Neural crest cell (in vitro differentiated cells): Measurements from ENCODE around the gene HOXD9. TPM values are rescaled to one million over a fixed set of nuclear protein-coding genes. Genes with fewer than 3 reads are reported as not detected.

Experiments
- DNase-seq: peaks from one replicate; pipeline ENCODE4 v3.0.0; 2021; ENCODE audit warnings: low read depth, mixed read lengths, low spot score
- H3K27ac Mint-ChIP-seq: one replicate; pipeline ENCODE4 v1.8.0; 2021; ENCODE audit warnings: mild to moderate bottlenecking, mixed read lengths; ENCODE audit not compliant: unreplicated experiment
- H3K27me3 Mint-ChIP-seq: 2 replicates; pipeline ENCODE4 v1.8.0; 2021; ENCODE audit warnings: low read depth, mild to moderate bottlenecking, mixed read lengths
- H3K36me3 Mint-ChIP-seq: 2 replicates; pipeline ENCODE4 v1.8.0; 2021; ENCODE audit warnings: low read depth, mild to moderate bottlenecking, mixed read lengths
- H3K4me1 Mint-ChIP-seq: 2 replicates; pipeline ENCODE4 v1.8.0; 2021; ENCODE audit warnings: mixed read lengths
- H3K4me3 Mint-ChIP-seq: one replicate; pipeline ENCODE4 v1.8.0; 2021; ENCODE audit warnings: mild to moderate bottlenecking, mixed read lengths
- H3K9me3 Mint-ChIP-seq: 2 replicates; pipeline ENCODE4 v1.8.0; 2021; ENCODE audit warnings: mixed read lengths
- total RNA-seq: library from RNA; stranded (reverse); gene quantifications from 2 replicates; pipeline ENCODE4 v1.2.1, GENCODE V29; 2021
- TF ChIP-seq, protein P1 (sequence below): fragments of 200-600 bp; sonication (generic); conservative IDR thresholded peaks from 2 replicates; pipeline ENCODE4 v1.5.0; 2021; ENCODE audit warnings: antibody characterized with exemption, mild to moderate bottlenecking

Gene HOXD9
- total RNA-seq, 1 donor from 2014 or later: not detected

DNA sequence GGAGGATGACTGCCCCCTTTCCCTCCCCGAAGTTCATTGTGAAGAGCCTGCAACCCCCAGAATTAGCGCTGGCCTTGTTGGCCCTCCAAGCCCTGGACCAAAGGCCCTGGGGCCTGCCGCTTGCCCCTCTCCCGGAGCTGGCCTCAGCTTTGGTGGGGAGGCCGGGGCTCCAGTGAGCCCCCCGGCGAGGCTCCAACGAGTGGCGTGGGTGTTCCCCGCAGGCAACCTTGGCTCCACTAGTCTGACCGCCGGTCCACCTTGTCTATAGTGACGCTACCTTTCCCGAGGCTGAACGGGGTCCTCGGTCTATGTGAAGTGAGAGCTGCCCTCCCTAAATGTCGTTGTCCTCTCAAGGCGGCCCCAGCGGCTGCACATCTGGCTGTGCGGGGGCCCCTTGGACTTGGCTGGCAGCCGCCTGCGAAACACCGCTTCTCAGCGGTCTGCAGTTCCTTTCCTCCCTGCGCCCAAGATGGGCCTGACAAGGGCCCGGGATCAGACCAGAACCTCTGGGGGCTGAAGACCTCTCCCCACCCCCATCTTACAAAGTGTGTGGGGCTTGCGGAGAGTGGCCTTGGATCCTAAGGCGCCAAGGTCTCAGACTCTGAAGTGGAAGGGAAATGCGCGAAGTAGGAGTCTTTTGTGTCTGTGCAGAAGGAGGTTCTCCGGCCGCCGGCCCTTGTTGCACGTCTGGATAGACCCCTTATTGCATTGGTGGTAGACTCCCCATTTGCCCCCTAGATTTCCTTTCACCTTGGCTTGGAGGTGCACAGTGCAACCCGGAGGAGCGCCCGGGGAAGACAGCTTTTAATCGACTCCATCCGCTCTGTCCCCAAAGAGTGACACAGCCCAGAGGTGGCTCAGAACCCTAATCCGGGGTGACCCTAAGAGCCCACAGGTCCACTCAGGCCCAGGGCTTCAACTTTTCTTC lies 9.9 kb upstream of the HOXD9 start:
- H3K27ac Mint-ChIP-seq: no peak overlapping the region

DNA sequence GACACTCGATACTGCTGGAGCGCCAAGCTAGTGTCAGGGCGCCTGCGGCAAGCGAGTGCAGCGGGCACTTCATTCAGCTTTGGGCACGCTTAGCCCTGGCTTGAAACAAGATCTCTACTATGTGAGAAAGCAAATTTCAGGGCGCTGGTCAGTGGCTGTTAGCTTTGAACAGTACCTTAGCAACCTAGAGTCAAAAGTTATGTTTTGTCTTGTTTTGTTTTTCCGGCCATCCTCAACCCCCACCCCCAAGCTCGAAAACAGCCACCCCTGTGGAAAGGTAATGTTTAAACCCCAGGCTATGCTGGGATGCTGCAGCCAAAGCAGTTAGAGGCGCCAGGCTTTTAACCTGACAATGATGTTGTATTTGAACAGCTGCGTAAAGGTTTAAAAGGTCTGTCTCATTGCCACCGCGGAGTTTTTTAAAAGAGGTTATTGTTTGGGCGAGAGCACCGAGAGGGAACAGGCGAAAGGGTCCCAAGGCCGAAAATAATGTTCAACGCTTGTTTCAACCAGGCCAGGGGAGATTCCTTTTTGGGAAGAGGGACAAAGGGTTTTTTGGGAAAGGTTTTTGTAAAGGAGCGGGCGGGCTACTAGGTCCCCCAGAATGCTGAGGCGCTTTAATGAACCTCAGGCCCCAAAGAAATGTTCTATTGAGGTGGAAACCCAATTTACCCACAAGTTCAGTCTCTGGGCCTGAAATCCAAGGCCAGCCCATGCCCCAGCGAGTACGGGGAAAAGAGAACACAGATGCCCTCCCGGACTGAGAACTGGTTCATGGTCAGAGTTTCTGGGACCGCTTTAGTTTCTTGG lies 8.2 kb upstream of the HOXD9 start:
- peaks cover 10% of the 10 kb centered on the region for H3K36me3 Mint-ChIP-seq
- H3K27ac Mint-ChIP-seq: no peak overlapping the region
- no peak overlapping the region for H3K4me3 Mint-ChIP-seq
- no peak for DNase-seq
- H3K4me1 Mint-ChIP-seq: peaks cover 3% of the 10 kb centered on the region
- TF ChIP-seq, protein P1, sequence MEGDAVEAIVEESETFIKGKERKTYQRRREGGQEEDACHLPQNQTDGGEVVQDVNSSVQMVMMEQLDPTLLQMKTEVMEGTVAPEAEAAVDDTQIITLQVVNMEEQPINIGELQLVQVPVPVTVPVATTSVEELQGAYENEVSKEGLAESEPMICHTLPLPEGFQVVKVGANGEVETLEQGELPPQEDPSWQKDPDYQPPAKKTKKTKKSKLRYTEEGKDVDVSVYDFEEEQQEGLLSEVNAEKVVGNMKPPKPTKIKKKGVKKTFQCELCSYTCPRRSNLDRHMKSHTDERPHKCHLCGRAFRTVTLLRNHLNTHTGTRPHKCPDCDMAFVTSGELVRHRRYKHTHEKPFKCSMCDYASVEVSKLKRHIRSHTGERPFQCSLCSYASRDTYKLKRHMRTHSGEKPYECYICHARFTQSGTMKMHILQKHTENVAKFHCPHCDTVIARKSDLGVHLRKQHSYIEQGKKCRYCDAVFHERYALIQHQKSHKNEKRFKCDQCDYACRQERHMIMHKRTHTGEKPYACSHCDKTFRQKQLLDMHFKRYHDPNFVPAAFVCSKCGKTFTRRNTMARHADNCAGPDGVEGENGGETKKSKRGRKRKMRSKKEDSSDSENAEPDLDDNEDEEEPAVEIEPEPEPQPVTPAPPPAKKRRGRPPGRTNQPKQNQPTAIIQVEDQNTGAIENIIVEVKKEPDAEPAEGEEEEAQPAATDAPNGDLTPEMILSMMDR: no peak
- H3K27me3 Mint-ChIP-seq: peaks cover 99% of the 10 kb centered on the region
- peaks cover 7% of the 10 kb centered on the region for H3K9me3 Mint-ChIP-seq

More for the DNA sequence above, 9.9 kb upstream of the HOXD9 start:
- no peak overlapping the region for H3K4me3 Mint-ChIP-seq
- peaks cover 7% of the 10 kb centered on the region for H3K9me3 Mint-ChIP-seq
- H3K27me3 Mint-ChIP-seq: peaks cover 96% of the 10 kb centered on the region
- peaks cover 6% of the 10 kb centered on the region for H3K36me3 Mint-ChIP-seq
- H3K4me1 Mint-ChIP-seq: peaks cover 4% of the 10 kb centered on the region
- TF ChIP-seq, protein P1: no peak
- DNase-seq: no peak

DNA sequence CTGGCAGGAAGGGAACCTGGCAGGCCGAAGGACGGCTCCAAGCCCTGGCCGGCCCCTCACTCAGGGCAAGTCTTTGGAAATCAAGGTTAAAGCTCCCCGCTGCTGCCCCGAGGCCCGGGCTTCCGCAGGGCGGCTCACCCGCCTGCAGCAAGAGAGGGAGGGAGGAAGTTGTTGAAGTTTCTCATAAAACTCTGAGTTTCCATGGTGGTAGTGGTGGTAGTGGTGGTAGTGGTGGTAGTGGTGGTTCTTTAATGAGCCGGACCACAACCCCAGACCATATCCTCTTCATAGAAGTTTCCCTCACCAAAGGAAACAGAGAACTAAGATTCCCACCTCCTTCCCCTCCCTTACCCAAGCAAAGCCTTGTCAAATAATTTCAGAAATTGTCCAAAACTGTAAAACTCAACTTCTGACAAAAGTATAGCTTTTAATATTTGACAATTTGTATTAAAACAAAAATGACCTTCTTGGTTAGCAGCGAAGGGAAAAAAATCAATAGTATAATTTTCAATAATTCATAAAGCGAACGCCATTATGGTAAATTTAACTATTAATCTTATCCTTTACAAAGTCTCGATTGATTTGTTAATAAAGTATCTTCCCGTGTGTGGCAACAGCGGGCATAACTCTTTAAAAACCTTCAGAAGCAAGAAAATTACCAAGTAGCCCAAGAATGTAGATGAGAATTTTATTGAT lies 7.4 kb upstream of the HOXD9 start:
- H3K27ac Mint-ChIP-seq: no peak overlapping the region
- H3K27me3 Mint-ChIP-seq: peaks cover 99% of the 10 kb centered on the region
- no peak overlapping the region for H3K4me3 Mint-ChIP-seq
- TF ChIP-seq, protein P1: no peak
- H3K9me3 Mint-ChIP-seq: peaks cover 7% of the 10 kb centered on the region
- no peaks in the 10 kb centered on the region for H3K4me1 Mint-ChIP-seq
- no peak for DNase-seq
- H3K36me3 Mint-ChIP-seq: peaks cover 10% of the 10 kb centered on the region

DNA sequence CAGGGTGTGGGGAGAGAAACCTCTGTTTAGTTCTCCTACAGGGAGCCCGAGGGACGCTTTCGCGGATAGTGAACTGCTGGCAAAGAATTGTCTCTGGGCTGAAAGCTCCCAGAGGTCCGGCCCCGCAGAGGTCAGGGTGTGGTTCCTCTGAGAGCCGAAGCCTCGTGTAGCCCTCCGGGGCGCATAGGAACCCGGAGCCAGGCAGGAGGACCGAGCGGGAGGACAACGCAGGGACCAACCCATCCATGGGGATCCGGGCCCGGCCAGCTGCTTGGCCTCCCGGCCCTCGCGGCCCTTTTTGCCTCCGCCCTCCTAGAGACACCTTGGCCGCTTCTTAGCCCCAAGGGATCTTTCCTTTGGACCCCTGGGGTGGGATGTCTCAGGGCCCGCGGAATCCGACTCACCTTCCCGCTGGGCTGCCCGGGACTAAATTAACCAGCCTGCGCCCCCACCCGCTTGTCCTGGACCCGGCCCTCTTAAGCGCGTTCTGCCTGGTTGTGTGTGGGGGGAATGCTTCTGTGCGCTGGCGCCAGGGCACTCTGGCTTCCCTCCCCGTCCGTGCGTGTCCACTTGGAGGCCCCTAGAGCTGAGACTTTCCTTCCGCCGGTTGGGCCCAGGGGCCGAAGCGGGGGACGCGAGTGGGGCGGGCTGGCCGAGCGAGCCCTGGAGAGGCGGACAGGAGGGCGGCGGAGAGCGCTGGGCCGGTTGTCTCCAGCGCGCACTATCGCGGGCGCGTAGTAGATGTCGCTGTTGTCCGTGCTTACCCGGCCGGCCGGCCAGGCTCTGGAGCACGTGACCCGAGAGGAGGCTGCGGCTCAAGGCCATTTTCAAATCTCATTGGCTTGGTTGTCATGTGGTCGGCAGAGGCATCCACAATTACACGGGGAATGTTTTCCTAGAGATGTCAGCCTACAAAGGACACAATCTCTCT lies 6.4 kb upstream of the HOXD9 start, which contains the start of gene HOXD10:
Gene HOXD10 (plus strand): TSS at position 896 of the 931 bp plus-strand sequence. CDS start 56 bp downstream, outside the sequence.
- no peaks in the 10 kb centered on the region for H3K4me1 Mint-ChIP-seq
- TF ChIP-seq, protein P1: peak; percentile 27
- peak within 1 kb of the TSS; percentile 39 for H3K4me3 Mint-ChIP-seq
- peaks cover 7% of the 10 kb centered on the region for H3K9me3 Mint-ChIP-seq
- H3K27me3 Mint-ChIP-seq: peaks cover 99% of the 10 kb centered on the region
- H3K27ac Mint-ChIP-seq: no peak within 1 kb of the TSS
- H3K36me3 Mint-ChIP-seq: peaks cover 10% of the 10 kb centered on the region
- DNase-seq: no peak
